Astrocyte (in vitro differentiated cells and primary cell): ENCODE data around the gene FLRT2.

Experiments
- CTCF ChIP-seq: IDR thresholded peaks from 2 replicates; pipeline ENCODE4 v1.5.1; 2011; ENCODE audit warnings: low read depth, mild to moderate bottlenecking, inconsistent platforms, low read length, moderate library complexity; ENCODE audit not compliant: insufficient read depth
- EZH2 ChIP-seq: IDR thresholded peaks from 2 replicates; pipeline ENCODE4 v1.6.1; 2012; ENCODE audit warnings: mild to moderate bottlenecking, low read length, inconsistent platforms; ENCODE audit not compliant: insufficient read depth

- no peak for TF ChIP-seq CTCF
- TF ChIP-seq EZH2 = no peak
Measured at GRCh38 chr14:85653029-85653428, 123.1 kb downstream of the FLRT2 start.
